ENCODE data around the gene NOL7. TPM values are rescaled to one million over a fixed set of nuclear protein-coding genes. Genes with fewer than 3 reads are reported as not detected.

Gene NOL7
- total and polyA plus RNA-seq, 2 of the 8 experiments (the other 6 are each of a cell fraction or from before 2014, with no cell fraction given), result 16.4 to 70.4 TPM

GRCh38 chr6:13669476-13669875, 54.3 kb downstream of the NOL7 start (continued):
- TF ChIP-seq CHD7 (IDR thresholded peaks at IDR 0.05; ENCODE audit: insufficient replicate concordance, low read length) (no peak), NRF1 (IDR thresholded peaks at IDR 0.05; ENCODE audit: low read depth, low read length) (no peak), CHD1 (IDR thresholded peaks at IDR 0.05; ENCODE audit: low read depth, low read length) (no peak), CTCF (IDR thresholded peaks at IDR 0.05; ENCODE audit: control extremely low read depth in 1 of 3, insufficient read depth in 1 of 3, low read depth in 1 of 3, low read length in 3 of 3) (no peak), POLR2AphosphoS5 (IDR thresholded peaks at IDR 0.05; ENCODE audit: low read depth, low read length) (no peak), EGR1 (IDR thresholded peaks at IDR 0.05; ENCODE audit: borderline replicate concordance, low read depth, low read length) (no peak)
